HEK293T (cell line): Measurements from ENCODE around the gene ATOH8.

Source experiments
- ARNT ChIP-seq: fragments of 450-650 bp; IDR thresholded peaks from 2 replicates; pipeline ENCODE4 v1.6.1; 2017; ENCODE audit warnings: mild to moderate bottlenecking
- BHLHE40 ChIP-seq: fragments of 450-650 bp; IDR thresholded peaks from 2 replicates; pipeline ENCODE4 v1.6.1; 2016; ENCODE audit warnings: mild to moderate bottlenecking, moderate library complexity, borderline replicate concordance
- CTBP1 ChIP-seq: fragments of 450-650 bp; IDR thresholded peaks from 2 replicates; pipeline ENCODE4 v1.6.1; 2016; ENCODE audit warnings: borderline replicate concordance
- FOXK2 ChIP-seq: fragments of 450-650 bp; IDR thresholded peaks from 2 replicates; pipeline ENCODE4 v1.6.1; 2016; ENCODE audit warnings: mild to moderate bottlenecking
- HDGF ChIP-seq: fragments of 450-650 bp; IDR thresholded peaks from 2 replicates; pipeline ENCODE4 v1.6.1; 2017; ENCODE audit warnings: antibody characterized with exemption, borderline replicate concordance
- LEF1 ChIP-seq: fragments of 450-650 bp; IDR thresholded peaks from 2 replicates; pipeline ENCODE4 v1.6.1; 2017; ENCODE audit warnings: mild to moderate bottlenecking, borderline replicate concordance
- SP1 ChIP-seq: fragments of 450-650 bp; IDR thresholded peaks from 2 replicates; pipeline ENCODE4 v1.6.1; 2017
- TARDBP ChIP-seq: fragments of 450-650 bp; IDR thresholded peaks from 2 replicates; pipeline ENCODE4 v1.6.1; 2016

DNA sequence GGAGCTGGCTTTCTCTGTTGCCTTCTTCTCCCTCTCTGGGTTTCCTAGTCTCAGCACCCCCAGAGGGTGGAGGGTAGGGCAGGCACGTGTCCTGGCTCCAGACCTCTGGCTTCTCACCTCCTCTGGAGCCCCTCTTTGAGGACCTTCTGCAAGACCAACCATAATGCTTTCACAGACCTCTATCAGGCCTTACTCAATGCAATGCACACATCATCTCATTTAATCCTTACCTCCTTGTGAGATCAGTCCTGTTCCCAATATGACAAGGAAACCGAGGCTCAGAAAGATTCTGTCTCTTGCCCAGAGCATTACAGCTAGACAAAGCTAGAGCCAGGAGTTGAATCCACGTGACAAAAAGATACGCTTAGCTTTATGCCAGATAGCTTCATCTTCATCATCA, 8.2 kb downstream of the ATOH8 start:
- no peak for TF ChIP-seq HDGF
- no peak for TF ChIP-seq SP1
- TF ChIP-seq LEF1: no peak
- TF ChIP-seq BHLHE40: no peak
- no peak for TF ChIP-seq TARDBP
- no peak for TF ChIP-seq CTBP1
- TF ChIP-seq FOXK2: no peak
- no peak for TF ChIP-seq ARNT
